NCI-H2196 (cell line): ENCODE measurements around the gene IFFO2.
A peak's percentile ranks its signal among the peaks of the same experiment; 100 is the strongest.

ENCODE experiments used
- DNase-seq: peaks from one replicate; lab custom pipeline; 2025; ENCODE audit not compliant: unreplicated experiment; lab: John Stamatoyannopoulos, UW

The IFFO2 gene

GRCh38 chr1:18938008-18938706 is 18.3 kb downstream of the IFFO2 start:
- DNase-seq = no peak

DNA sequence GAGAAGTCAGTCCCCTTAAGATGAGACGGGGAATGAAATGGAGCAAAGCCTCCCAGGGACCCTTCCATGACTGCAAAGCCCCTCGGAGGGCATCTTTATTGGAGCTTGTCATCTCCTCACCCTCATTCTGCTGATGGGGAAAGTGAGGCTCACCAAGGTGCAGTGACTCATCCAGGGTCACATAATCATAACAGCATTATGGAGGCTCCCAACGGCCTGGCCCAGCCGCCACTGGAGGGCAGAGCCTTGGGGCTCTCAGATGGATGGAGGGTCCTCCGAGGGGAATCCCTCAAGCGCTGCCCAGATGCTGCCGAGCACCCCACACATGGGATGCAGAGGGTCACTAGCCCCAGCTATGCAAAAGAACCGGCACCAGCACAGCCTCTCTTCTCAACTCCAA is 18.9 kb downstream of the IFFO2 start:
- no peak for DNase-seq

DNA sequence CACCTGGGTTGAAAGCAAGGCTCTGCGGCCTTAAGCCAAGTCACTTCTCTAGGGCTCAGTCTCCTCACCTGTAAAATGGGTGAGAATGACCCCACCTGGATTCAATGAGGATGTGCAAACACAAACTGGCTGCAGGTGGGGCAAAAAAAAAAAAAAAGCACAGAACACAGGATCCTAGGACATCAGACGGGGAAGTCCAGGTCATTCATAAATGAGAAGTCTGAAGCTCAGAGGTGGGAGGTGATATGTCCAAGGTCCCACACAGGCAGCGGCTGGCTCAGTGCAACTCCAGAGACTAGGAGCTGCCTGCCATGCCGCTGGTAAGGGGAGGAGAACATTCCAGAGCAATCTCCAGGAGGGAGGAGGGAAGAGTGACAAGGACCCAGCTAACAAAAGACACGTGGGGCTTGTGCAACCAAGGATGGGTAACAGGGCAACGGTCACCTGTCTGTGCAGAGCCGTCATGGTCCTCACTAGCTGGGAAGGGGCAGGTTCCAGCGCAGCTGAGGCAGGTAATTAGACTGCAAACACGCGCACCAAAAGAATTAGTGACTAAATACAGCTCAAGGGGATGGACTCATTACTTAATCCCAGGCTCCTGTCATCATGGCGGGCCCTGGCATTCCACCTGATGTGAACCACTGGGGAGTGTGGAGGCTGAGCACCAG is 19.5 kb downstream of the IFFO2 start:
- no peak for DNase-seq

- no peak for DNase-seq
These were observed 20.0 kb downstream of the IFFO2 start for GRCh38 chr1:18936471-18936813.

DNA sequence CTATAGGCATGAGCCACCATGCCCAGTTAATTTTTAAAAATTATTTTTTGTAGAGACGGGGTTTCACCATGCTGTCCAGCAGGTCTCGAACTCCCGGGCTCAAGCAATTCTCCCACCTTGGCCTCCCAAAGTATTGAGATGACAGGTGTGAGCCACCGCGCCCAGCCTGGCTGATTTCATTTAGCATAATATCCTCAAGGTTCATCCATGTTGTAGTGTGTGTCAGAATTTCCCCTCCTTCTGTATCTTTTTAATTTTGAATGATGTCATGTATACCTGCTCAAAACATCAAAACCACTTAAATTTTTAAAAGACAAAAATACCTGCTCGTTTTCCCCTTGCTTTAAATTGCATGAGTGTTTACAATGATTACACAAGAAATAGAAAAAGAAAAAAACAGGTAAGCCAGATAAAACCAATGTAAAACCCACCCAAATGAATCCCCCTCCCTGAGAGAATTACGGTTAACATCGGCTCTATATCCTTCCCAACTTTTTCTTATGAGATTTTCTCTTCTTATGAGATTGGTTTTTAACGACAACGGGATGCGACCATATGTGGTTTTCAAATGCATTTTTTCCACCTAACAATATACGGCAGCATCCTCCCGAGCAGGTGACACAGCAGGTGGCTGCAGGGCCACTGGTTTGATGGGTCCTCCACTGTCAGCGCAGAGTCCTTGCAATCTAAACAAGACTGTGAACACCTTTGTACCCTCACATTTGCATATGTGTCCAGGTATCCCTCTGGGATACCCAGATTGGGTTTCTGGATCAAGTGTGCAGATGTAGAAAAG is 22.1 kb downstream of the IFFO2 start:
- DNase-seq = no peak

GRCh38 chr1:18932879-18933278 is 23.6 kb downstream of the IFFO2 start:
- no peak for DNase-seq

DNA sequence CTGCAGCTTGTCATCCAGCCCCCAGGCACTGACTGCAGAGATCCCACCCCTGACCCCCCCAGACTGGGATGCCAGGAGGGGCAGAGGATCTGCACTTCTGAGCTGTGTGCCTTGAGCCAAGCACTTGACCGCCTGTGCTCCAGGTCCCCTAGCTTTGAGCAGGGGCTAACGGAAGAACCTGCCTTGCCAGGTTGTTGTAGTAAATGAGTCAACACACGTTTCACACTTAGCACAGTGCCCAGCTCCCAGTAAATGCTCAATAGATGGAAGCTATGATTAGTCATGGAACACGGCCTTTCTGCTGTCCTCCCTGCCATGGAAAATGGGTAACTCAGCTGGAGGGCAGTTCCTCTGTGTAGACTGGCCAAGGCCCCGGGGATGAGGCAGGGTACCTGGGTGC is 24.1 kb downstream of the IFFO2 start:
- DNase-seq = no peak

DNA sequence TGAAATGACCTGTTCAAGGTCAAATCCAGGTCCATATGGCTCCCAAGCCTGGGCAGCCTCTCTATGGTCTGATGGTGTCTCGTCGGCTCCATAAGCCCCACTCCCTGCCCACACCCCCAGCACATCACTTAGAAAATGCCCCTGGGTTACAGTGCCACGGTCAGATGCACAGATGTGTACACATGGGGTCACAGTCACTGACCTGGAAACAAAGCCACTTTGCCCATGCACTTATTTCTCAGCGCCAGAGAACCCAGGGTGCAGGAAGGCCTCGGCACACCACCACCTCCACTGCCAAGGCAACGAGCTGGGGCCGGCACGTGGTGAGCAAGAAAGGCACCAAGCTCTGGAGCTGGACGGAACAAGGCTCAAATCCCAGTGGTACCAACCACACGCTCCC is 24.7 kb downstream of the IFFO2 start:
- no peak for DNase-seq

DNA sequence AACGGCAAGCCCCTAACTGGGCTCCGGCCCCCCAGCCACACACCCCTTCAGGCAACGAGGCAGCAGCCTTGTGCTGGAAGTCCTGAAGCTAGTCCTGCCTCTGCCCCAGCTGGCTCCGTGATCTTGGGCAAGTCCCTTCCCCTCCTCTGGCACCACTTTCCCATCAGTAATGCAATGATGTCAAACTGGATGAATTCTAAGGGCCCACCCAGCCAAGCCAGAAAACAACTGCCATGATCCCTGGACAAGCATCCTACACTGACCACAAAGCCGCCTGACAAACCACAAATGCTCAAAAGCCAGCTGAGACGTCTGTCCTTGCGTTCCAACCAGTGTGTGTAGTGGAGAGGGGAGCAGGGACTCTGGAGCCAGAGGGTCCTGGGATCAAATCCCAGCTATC is 26.8 kb downstream of the IFFO2 start:
- DNase-seq = no peak

DNA sequence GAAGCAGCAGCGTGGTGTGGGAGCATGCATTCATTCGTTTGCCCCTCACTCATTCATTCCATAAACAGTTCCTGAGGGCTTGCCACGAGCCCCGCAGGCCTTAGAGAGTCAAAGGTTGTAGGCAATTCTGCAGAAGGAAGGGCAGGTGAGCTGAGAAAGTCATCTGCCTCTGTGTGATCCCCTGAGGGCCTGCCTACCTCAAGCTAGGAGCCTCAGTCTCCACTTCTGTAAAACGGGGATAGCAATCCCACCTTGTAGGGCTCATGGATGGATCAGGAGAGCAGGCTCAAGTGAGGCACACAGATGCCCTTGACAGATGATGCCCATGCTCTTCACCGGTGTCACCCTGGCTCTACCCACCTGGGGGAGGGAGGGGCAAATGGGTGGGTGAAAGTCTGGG is 27.5 kb downstream of the IFFO2 start:
- DNase-seq = no peak

DNA sequence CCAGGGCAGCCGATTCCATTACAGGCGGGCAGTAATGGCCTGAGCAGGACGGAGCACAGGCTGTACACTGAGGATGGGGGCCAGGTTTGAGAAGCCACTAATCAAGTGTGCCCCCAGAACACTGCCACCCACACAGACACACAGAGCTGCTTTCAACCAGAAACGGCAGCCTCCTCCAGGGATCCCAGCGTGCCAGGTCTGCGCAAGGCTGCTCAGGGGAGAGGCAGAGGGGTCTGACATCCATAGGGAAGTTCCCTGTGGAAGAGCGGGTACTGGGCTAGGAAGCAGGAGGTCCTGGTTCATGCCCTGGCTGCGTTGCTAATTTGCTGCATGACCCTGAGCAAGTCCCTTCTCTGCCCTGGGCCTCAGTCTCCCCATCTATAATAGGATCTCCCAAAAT is 28.1 kb downstream of the IFFO2 start:
- no peak for DNase-seq

DNA sequence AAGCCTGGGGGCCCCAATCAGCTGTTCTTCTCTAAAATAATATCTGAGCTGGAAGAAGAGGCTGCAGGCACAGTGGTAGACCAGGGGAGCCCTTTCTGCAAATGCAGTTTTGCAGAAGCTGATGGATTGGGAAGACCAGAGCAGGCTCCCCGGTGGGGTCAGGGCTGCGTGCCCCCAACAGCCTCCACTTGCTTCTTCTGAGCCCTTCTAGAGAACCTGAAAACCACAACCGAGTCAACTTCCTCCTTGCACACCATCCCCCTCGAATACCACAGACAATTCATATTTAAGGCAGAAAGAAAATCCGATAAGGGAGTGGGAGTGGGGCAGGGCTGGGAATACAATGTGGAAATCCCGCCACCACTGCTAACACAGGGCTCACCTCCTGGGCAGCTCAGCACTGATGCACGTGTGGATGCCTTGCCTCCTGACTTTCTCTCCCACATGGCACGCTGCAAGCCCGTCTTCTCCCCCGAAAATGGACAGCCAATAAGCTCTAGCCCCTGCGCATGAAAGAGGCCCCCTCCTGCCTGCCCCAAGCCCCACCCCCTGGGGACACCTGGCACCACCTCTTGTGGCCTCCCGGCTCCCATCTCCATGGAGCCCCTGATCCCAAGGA is 28.7 kb downstream of the IFFO2 start:
- DNase-seq = no peak

- no peak for DNase-seq
These were observed 29.3 kb downstream of the IFFO2 start for GRCh38 chr1:18927082-18927653.

GRCh38 chr1:18926315-18927081 is 30.0 kb downstream of the IFFO2 start:
- no peak for DNase-seq

DNA sequence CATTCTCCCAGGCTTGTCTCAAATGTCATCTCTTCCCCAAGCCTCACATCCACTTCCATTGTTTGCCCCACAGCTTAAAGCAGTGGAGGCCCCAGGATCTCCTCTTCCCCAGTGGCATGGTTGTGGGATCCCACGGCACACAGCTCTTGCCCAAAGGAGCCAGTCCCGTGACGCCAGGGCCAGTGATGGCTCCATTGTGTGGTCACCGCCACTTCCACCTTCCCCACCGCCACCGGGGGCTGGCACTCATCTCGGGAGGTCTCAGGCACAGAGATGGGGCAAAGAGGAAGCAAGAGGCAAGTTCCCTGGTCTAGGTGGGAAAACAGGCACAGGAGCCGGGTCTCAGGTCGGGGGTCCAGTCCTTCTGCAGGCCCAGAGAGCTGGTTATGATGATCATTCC is 31.2 kb downstream of the IFFO2 start:
- no peak for DNase-seq

- DNase-seq = no peak
These were observed 32.2 kb downstream of the IFFO2 start for GRCh38 chr1:18924221-18924691.

GRCh38 chr1:18923756-18924211 is 32.7 kb downstream of the IFFO2 start:
- DNase-seq = no peak

DNA sequence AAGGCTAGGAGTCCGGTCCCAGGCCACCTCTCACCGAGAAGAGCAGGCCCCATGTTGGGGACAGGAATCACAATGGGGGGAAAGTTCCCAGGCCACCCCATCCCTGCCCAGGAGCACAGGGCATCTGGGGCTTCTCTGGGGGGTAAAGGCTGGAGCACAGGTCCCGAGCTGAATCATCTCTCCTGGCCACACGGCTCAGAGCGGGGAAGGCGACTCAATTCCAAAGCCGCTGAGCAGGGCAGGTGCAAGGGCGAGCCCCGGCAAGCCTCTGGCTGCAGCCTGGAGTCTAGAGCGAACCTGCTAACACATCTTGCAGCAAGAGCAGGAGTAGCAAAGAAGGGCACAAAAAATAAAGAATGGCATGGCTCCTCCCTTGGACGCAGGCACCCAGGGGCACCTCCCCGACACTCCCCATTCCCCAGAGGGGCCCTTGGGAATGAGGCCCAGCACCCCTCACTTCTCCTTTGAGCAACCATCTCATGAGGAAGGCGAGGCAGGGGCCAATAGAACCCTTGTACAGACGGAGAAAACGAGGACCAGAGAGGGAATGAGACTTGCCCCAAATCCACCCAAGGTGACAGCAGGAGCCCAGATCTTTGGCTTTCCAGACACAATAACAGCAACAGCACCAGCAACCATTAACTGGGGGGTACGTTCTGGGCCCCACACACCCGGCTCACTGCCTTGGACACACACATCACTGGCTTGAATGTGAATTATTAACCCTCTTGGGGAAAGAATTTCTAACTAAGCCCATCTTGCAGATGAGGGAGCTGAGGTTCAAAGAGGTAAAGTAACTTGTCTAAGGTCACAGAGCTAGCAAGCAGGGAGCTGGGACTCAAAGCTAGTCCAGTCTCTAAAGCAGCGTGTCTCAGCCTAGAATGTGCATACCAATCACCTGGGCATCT is 33.4 kb downstream of the IFFO2 start:
- peak; percentile 10 for DNase-seq

- peak; percentile 47 for DNase-seq
These were observed 34.2 kb downstream of the IFFO2 start for GRCh38 chr1:18922319-18922726.
